Left ventricle myocardium inferior (tissue), 1 donor: Measurements from ENCODE around the gene ARHGAP5. TPM values are rescaled to one million over a fixed set of nuclear protein-coding genes. Genes with fewer than 3 reads are reported as not detected.

Source experiments
- DNase-seq: peaks from one replicate; pipeline ENCODE4 v3.0.0-alpha.2; 2020
- H3K27ac ChIP-seq: fragments of 200-600 bp; replicated peaks from 2 replicates; pipeline ENCODE4 v1.8.0; 2021
- H3K27me3 ChIP-seq: fragments of 200-600 bp; 2 replicates; pipeline ENCODE4 v1.8.0; 2021; ENCODE audit warnings: low read depth
- H3K36me3 ChIP-seq: fragments of 200-600 bp; 2 replicates; pipeline ENCODE4 v1.8.0; 2021
- H3K4me1 ChIP-seq: fragments of 200-600 bp; 2 replicates; pipeline ENCODE4 v1.8.0; 2021
- H3K4me3 ChIP-seq: fragments of 200-600 bp; 2 replicates; pipeline ENCODE4 v1.8.0; 2021; ENCODE audit warnings: mild to moderate bottlenecking, moderate library complexity
- H3K9me3 ChIP-seq: fragments of 200-600 bp; replicated peaks from 2 replicates; pipeline ENCODE4 v1.8.0; 2021
- intact Hi-C: fragments of 100-400 bp; cut with micrococcal nuclease; formaldehyde crosslinking; loops from one replicate; pipeline ENCODE4 v1.11.0; 2022
- total RNA-seq: library from RNA; stranded (reverse); fragmentation: NEBNext Ultra II Directional; extraction: Animal tissue kit (Norgen Biotek cat#: 25700); gene quantifications from one replicate; pipeline ENCODE4 v1.2.1, GENCODE V29; 2021
- TF ChIP-seq, protein P1 (sequence below): fragments of 200-600 bp; IDR thresholded peaks from 2 replicates; pipeline ENCODE4 v1.8.0; 2021; ENCODE audit warnings: antibody characterized with exemption, mild to moderate bottlenecking, borderline replicate concordance
- donor health status: DM: no; HTN: yes; CAD: no; lungs with severe emphysema.

The ARHGAP5 gene
- total RNA-seq, 1 donor from 2014 or later = 238 TPM

- intact Hi-C loops = no loop called here
These were observed 37.6 kb upstream of the ARHGAP5 start for GRCh38 chr14:32039401-32040030.

GRCh38 chr14:32043624-32044023 is 33.5 kb upstream of the ARHGAP5 start:
- intact Hi-C loops = no loop called here
- no peak overlapping the region for H3K4me3 ChIP-seq
- TF ChIP-seq, protein P1, sequence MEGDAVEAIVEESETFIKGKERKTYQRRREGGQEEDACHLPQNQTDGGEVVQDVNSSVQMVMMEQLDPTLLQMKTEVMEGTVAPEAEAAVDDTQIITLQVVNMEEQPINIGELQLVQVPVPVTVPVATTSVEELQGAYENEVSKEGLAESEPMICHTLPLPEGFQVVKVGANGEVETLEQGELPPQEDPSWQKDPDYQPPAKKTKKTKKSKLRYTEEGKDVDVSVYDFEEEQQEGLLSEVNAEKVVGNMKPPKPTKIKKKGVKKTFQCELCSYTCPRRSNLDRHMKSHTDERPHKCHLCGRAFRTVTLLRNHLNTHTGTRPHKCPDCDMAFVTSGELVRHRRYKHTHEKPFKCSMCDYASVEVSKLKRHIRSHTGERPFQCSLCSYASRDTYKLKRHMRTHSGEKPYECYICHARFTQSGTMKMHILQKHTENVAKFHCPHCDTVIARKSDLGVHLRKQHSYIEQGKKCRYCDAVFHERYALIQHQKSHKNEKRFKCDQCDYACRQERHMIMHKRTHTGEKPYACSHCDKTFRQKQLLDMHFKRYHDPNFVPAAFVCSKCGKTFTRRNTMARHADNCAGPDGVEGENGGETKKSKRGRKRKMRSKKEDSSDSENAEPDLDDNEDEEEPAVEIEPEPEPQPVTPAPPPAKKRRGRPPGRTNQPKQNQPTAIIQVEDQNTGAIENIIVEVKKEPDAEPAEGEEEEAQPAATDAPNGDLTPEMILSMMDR = no peak
- H3K27ac ChIP-seq = no peak overlapping the region
- no peaks in the 10 kb centered on the region for H3K9me3 ChIP-seq
- H3K36me3 ChIP-seq = no peaks in the 10 kb centered on the region
- no peaks in the 10 kb centered on the region for H3K27me3 ChIP-seq
- H3K4me1 ChIP-seq = no peaks in the 10 kb centered on the region
- DNase-seq = no peak

More at GRCh38 chr14:32039401-32040030, 37.6 kb upstream of the ARHGAP5 start:
- Histone ChIP-seq H3K27ac (no peak overlapping the region), H3K27me3 (no peaks in the 10 kb centered on the region), H3K9me3 (no peaks in the 10 kb centered on the region), H3K4me3 (no peak overlapping the region), H3K4me1 (no peaks in the 10 kb centered on the region), H3K36me3 (no peaks in the 10 kb centered on the region)
- no peak for DNase-seq
- TF ChIP-seq, protein P1 = no peak

GRCh38 chr14:32044454-32044853 is 32.6 kb upstream of the ARHGAP5 start:
- H3K4me3 ChIP-seq = no peak overlapping the region
- no peaks in the 10 kb centered on the region for H3K27me3 ChIP-seq
- DNase-seq = no peak
- no peaks in the 10 kb centered on the region for H3K36me3 ChIP-seq
- intact Hi-C loops = no loop called here
- H3K4me1 ChIP-seq = no peaks in the 10 kb centered on the region
- H3K27ac ChIP-seq = no peak overlapping the region
- no peaks in the 10 kb centered on the region for H3K9me3 ChIP-seq
- TF ChIP-seq, protein P1 = no peak

DNA sequence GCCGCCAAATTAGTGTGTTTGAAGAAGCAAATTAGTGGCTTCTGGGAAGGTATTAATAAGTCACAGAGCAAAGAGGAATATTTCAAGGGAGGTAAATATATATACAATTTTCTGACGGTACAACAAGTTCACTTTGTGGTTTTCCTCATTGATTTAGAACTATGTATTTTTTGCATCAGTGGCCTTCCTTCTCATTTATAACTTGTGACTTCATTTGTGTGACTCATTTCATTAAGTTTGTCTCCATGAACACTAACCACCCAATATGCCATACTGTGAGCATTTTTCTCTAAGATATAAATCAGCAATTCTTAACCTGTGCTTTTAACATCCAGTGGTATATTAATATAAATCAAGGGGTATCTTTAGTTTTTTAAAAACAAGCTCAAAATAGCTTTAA is 29.3 kb upstream of the ARHGAP5 start:
- intact Hi-C loops = no loop called here
- TF ChIP-seq, protein P1 = no peak
- Histone ChIP-seq H3K27me3 (no peaks in the 10 kb centered on the region), H3K27ac (no peak overlapping the region), H3K9me3 (no peaks in the 10 kb centered on the region), H3K4me1 (peaks cover 13% of the 10 kb centered on the region), H3K36me3 (no peaks in the 10 kb centered on the region), H3K4me3 (no peak overlapping the region)
- DNase-seq = no peak

DNA sequence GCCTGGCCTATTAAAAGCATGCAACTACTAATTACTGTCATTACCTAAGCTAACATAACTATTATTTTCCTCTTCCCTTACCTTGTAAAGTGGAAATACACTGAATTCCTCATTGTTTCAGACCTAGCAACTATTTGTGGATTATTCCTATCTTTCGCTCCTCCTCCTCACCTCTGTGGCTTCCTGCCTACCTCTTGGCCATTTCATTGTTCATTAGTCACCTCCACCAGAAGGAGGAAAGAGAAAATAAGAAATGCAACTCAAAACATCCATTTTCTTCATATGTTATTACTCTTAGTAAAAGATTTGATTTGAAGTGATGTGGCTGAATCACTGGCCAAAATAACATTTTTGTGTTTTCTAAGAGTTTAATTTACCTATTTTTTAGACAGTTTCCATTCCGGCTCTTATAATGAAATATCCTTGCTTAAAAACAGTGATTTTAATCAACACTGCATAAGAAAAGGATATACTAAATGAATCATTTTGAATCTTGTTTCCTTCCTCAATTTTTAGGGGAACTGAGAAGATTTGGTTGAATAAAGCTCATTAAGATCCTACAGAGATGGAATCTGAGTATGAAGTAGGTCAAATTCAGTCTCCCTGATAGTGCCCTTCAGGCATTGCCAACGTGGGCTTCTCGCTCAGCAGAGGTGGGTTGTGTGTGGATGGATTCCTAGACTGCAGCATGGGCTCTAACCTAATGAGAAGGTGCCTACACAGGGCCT is 27.6 kb upstream of the ARHGAP5 start:
- intact Hi-C loops = no loop called here
- TF ChIP-seq, protein P1 = no peak
- no peaks in the 10 kb centered on the region for H3K9me3 ChIP-seq
- H3K27ac ChIP-seq = no peak overlapping the region
- DNase-seq = no peak
- no peak overlapping the region for H3K4me3 ChIP-seq
- H3K27me3 ChIP-seq = no peaks in the 10 kb centered on the region
- H3K4me1 ChIP-seq = peaks cover 13% of the 10 kb centered on the region
- H3K36me3 ChIP-seq = no peaks in the 10 kb centered on the region
